Measurements from ENCODE around the gene HSD17B1. TPM values are rescaled to one million over a fixed set of nuclear protein-coding genes. Genes with fewer than 3 reads are reported as not detected.
"Not testable (repeated sequence)": the region's sequence is repeated elsewhere in the genome, so short reads cannot be mapped to it uniquely, and the experiment has no call there.

Gene HSD17B1
- total and polyA plus RNA-seq, 12 donors: 0.50 to 2.6 (median 0.89) TPM

GRCh38 chr17:42537156-42537805, 15.4 kb upstream of the HSD17B1 start:
- Histone ChIP-seq H3K4me3 (peak overlapping the region; percentile 30 to 88 (median 72)), H3K4me1 (peaks cover 3 to 35% (median 22%) of the 10 kb centered on the region in 9 donors), H3K36me3 (peaks cover 0 to 42% (median 10%) of the 10 kb centered on the region in 9 donors), H3K9me3 (no peaks in the 10 kb centered on the region), H3K27ac (peak overlapping the region in 9 of 10 donors; percentile 73 to 98 (median 86)), H3K27me3 (no peaks in the 10 kb centered on the region)
- peak in 4 of 8 donors; percentile 0 to 39 (median 2) for ATAC-seq
- TF ChIP-seq CTCF (IDR thresholded peaks at IDR 0.05): no peak
- intact Hi-C loops (cut with DNase I): no loop called here
- 89 to 90% methylated on average over 30 to 31 of the region's 31 CpGs for WGBS, 2 donors
- DNase-seq: no peak

DNA sequence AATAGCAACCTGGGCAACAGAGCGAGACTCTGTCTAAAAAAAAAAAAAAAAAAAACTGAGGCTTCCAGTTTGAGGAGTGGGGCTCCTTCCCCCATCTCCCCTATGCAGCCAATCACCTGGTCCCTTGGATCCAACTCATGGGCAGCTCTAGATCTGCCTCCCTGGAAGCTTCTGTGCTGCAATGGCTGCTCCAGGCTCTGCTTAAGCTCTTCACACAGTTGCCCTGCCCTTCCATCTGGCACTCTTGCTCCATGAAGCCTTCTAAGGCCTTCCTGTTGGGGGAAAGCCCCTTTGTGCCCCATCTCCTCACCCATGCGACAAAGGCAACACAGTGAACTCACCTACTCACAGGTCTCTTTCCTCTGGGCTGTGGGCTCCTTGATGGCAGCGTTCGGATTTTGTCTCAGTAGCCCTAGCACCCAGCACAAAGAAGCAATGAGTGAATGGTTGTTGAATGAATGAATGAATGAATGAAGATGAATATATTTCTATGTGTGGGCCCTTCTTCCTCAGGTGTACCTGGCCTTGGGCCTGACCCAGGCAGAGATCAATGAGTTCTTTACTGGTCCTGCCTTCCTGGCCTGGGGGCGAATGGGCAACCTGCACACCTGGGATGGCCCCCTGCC, 14.8 kb upstream of the HSD17B1 start:
- Histone ChIP-seq H3K27ac (no peak overlapping the region), H3K4me3 (no peak overlapping the region), H3K9me3 (no peaks in the 10 kb centered on the region), H3K36me3 (peaks cover 0 to 48% (median 17%) of the 10 kb centered on the region in 9 donors), H3K4me1 (peaks cover 3 to 29% (median 22%) of the 10 kb centered on the region in 9 donors), H3K27me3 (no peaks in the 10 kb centered on the region)
- no peak for DNase-seq
- intact Hi-C loops (cut with DNase I): no loop called here
- 95 to 96% methylated on average over 5 of the region's 5 CpGs for whole genome bisulfite sequencing, 2 donors
- no peak for ATAC-seq
- no peak for TF ChIP-seq CTCF (IDR thresholded peaks at IDR 0.05)

DNA sequence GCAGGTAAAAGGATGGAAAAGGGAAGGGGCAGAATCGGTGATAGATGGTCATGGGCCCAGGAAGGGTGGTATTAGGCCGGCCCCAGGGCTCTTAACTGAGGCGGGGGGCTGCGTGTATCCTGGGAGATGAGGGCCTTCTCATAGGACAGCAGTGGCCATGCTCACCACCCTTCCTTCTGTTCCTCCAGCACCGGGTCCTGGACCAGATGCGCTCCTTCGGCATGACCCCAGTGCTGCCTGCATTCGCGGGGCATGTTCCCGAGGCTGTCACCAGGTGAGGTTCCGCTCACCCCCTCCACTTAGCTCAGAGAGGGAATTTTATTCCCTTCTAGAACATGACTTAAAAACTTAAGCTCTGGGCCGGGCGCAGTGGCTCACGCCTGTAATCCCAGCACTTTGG, 14.2 kb upstream of the HSD17B1 start:
- peaks cover 3 to 27% (median 22%) of the 10 kb centered on the region in 9 donors for H3K4me1 ChIP-seq
- no peak overlapping the region for H3K4me3 ChIP-seq
- WGBS, 2 donors: 97 to 98% methylated on average over 14 of the region's 14 CpGs
- H3K36me3 ChIP-seq: peaks cover 0 to 54% (median 19%) of the 10 kb centered on the region in 9 donors
- H3K9me3 ChIP-seq: no peaks in the 10 kb centered on the region
- intact Hi-C loops (cut with DNase I): no loop called here
- ATAC-seq: no peak
- H3K27ac ChIP-seq: no peak overlapping the region
- TF ChIP-seq CTCF (IDR thresholded peaks at IDR 0.05): no peak
- no peaks in the 10 kb centered on the region for H3K27me3 ChIP-seq
- DNase-seq: no peak

GRCh38 chr17:42540558-42540957, 12.2 kb upstream of the HSD17B1 start:
- H3K4me3 ChIP-seq; ATAC-seq; DNase-seq; H3K27me3 ChIP-seq; intact Hi-C loops (cut with DNase I); H3K9me3 ChIP-seq; H3K27ac ChIP-seq: not testable (repeated sequence)
- peaks cover 0 to 71% (median 22%) of the 10 kb centered on the region in 9 donors for H3K36me3 ChIP-seq
- H3K4me1 ChIP-seq: peaks cover 0 to 18% (median 14%) of the 10 kb centered on the region in 9 donors
- 91 to 93% methylated on average over 4 of the region's 4 CpGs for WGBS, 2 donors

Measured in heart right ventricle (tissue), 16 donors.